ENCODE results near the gene NOXO1.

DNA sequence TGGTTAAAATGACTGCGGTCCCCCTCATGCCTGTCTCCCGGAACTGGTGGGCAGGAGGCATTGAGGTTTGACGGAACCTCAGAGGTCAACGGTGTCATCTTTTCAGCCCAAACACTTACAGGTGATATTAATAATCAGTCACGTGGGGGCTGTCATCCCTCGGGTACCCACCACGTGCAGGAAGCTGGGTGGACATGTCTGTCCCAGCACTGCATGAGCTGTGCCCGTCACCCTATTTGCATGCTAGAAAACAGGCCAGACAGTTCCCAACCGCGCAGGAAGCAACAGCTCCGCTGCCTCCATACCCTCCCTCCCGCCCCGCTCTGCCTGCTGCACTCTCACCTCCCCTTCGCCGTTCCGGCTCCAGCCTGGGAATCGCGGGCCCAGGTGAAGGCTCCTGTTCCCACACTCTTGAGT lies 9.9 kb upstream of the NOXO1 start:
- TF ChIP-seq, protein P1, sequence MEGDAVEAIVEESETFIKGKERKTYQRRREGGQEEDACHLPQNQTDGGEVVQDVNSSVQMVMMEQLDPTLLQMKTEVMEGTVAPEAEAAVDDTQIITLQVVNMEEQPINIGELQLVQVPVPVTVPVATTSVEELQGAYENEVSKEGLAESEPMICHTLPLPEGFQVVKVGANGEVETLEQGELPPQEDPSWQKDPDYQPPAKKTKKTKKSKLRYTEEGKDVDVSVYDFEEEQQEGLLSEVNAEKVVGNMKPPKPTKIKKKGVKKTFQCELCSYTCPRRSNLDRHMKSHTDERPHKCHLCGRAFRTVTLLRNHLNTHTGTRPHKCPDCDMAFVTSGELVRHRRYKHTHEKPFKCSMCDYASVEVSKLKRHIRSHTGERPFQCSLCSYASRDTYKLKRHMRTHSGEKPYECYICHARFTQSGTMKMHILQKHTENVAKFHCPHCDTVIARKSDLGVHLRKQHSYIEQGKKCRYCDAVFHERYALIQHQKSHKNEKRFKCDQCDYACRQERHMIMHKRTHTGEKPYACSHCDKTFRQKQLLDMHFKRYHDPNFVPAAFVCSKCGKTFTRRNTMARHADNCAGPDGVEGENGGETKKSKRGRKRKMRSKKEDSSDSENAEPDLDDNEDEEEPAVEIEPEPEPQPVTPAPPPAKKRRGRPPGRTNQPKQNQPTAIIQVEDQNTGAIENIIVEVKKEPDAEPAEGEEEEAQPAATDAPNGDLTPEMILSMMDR (IDR thresholded peaks at IDR 0.05): no peak
- no peak for TF ChIP-seq POLR2A (IDR thresholded peaks at IDR 0.05)

Measured in thyroid gland (tissue), 4 donors.